OCI-LY1 (cell line): ENCODE data around the gene CCNC.

Experiments used
- H2AFZ ChIP-seq: fragments of 200-600 bp; sonication (generic), shearing (Covaris generic); 2 replicates; pipeline ENCODE4 v1.6.0; 2014; ENCODE audit warnings: antibody characterized with exemption, mild to moderate bottlenecking, low read length
- H3F3A ChIP-seq: fragments of 200-600 bp; sonication (generic), shearing (Covaris generic); 2 replicates; pipeline ENCODE4 v1.6.0; 2014; ENCODE audit warnings: mild to moderate bottlenecking, antibody characterized with exemption, low read length, moderate library complexity; ENCODE audit not compliant: insufficient read depth
- H3K27ac ChIP-seq: fragments of 200-600 bp; sonication (generic); 2 replicates; pipeline ENCODE4 v1.5.1; 2014; ENCODE audit warnings: low read length, mixed run types, mild to moderate bottlenecking, low read depth; ENCODE audit not compliant: poor library complexity, severe bottlenecking
- H3K27me3 ChIP-seq: fragments of 200-600 bp; sonication (generic); 2 replicates; pipeline ENCODE4 v1.6.0; 2014; ENCODE audit warnings: antibody characterized with exemption, mild to moderate bottlenecking, low read length, moderate library complexity; ENCODE audit not compliant: insufficient read depth
- H3K36me3 ChIP-seq: fragments of 200-600 bp; sonication (generic); 2 replicates; pipeline ENCODE4 v1.6.1; 2014; ENCODE audit warnings: mild to moderate bottlenecking, antibody characterized with exemption, low read length, moderate library complexity, mixed read lengths; ENCODE audit not compliant: insufficient read depth
- H3K4me1 ChIP-seq: fragments of 200-600 bp; sonication (generic); 2 replicates; pipeline ENCODE4 v1.5.1; 2014; ENCODE audit warnings: mild to moderate bottlenecking, low read length, moderate library complexity; ENCODE audit not compliant: insufficient read depth, severe bottlenecking
- H3K4me2 ChIP-seq: fragments of 200-600 bp; sonication (generic), shearing (Covaris generic); 2 replicates; pipeline ENCODE4 v1.6.1; 2014; ENCODE audit warnings: low read length
- H3K4me3 ChIP-seq: fragments of 200-600 bp; sonication (generic); 2 replicates; pipeline ENCODE4 v1.5.1; 2014; ENCODE audit warnings: low read length, low read depth, mild to moderate bottlenecking, mixed read lengths; ENCODE audit not compliant: poor library complexity, severe bottlenecking
- H3K79me2 ChIP-seq: fragments of 200-600 bp; shearing (Covaris generic); 2 replicates; pipeline ENCODE4 v1.6.1; 2016; ENCODE audit warnings: mixed run types, low read length, mixed read lengths; ENCODE audit not compliant: insufficient read depth
- H3K9ac ChIP-seq: fragments of 200-600 bp; sonication (generic), shearing (Covaris generic); 2 replicates; pipeline ENCODE4 v1.6.1; 2014; ENCODE audit warnings: mild to moderate bottlenecking, low read length, mixed read lengths
- H3K9me2 ChIP-seq: fragments of 200-600 bp; sonication (generic), shearing (Covaris generic); 2 replicates; pipeline ENCODE4 v1.6.1; 2014; ENCODE audit warnings: low read depth, mild to moderate bottlenecking, low read length, mixed read lengths
- H3K9me3 ChIP-seq: fragments of 200-600 bp; shearing (Covaris generic); 2 replicates; pipeline ENCODE4 v1.6.1; 2014; ENCODE audit warnings: low read length, mixed read lengths
- H4K20me1 ChIP-seq: fragments of 200-600 bp; sonication (generic), shearing (Covaris generic); 2 replicates; pipeline ENCODE4 v1.6.0; 2016; ENCODE audit warnings: mild to moderate bottlenecking, low read length; ENCODE audit not compliant: insufficient read depth
- EZH2 ChIP-seq: fragments of 200-600 bp; sonication (generic), shearing (Covaris generic); IDR thresholded peaks from 2 replicates; pipeline ENCODE4 v1.8.0; 2017; ENCODE audit warnings: borderline replicate concordance, mixed run types, mild to moderate bottlenecking, antibody characterized with exemption, low read length, moderate library complexity, mixed read lengths
- TF ChIP-seq, protein P1 (sequence below): fragments of 200-600 bp; sonication (generic), shearing (Covaris generic); IDR thresholded peaks from 2 replicates; pipeline ENCODE4 v1.5.1; 2017; ENCODE audit warnings: mild to moderate bottlenecking, antibody characterized with exemption, low read length, moderate library complexity, mixed read lengths

The CCNC gene

DNA sequence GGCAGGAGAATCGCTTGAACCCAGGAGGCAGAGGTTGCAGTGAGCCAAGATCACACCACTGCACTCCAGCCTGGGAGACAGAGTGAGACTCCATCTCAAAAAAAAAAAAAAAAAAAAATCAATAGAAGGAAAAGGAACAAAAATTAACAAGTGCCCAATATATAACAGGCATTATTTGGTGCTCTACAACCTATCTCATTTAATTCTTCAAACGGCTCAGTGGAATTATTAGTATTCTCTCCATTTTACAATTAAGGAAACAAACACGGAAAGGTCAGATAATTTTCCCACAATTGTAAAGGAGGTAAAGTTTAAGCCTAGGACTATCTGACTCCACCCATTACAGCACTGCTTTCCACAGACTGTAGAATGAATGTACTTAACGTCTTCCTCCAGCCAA is 19.8 kb downstream of the CCNC start:
- H3K27me3 ChIP-seq, result no peaks in the 10 kb centered on the region
- no peak for TF ChIP-seq EZH2
- TF ChIP-seq, protein P1, sequence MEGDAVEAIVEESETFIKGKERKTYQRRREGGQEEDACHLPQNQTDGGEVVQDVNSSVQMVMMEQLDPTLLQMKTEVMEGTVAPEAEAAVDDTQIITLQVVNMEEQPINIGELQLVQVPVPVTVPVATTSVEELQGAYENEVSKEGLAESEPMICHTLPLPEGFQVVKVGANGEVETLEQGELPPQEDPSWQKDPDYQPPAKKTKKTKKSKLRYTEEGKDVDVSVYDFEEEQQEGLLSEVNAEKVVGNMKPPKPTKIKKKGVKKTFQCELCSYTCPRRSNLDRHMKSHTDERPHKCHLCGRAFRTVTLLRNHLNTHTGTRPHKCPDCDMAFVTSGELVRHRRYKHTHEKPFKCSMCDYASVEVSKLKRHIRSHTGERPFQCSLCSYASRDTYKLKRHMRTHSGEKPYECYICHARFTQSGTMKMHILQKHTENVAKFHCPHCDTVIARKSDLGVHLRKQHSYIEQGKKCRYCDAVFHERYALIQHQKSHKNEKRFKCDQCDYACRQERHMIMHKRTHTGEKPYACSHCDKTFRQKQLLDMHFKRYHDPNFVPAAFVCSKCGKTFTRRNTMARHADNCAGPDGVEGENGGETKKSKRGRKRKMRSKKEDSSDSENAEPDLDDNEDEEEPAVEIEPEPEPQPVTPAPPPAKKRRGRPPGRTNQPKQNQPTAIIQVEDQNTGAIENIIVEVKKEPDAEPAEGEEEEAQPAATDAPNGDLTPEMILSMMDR, result no peak
- no peak overlapping the region for H3K27ac ChIP-seq
- H3K9me3 ChIP-seq, result no peaks in the 10 kb centered on the region
- no peak overlapping the region for H3K9ac ChIP-seq
- no peaks in the 10 kb centered on the region for H3K9me2 ChIP-seq
- H3K4me3 ChIP-seq, result no peak overlapping the region
- no peaks in the 10 kb centered on the region for H4K20me1 ChIP-seq
- H2AFZ ChIP-seq, result no peak overlapping the region
- H3F3A ChIP-seq, result 0 out of 2 replicates have a peak, but pooled peaks cover 1% of the 10 kb centered on the region
- no peaks in the 10 kb centered on the region for H3K79me2 ChIP-seq
- peaks cover 84% of the 10 kb centered on the region for H3K36me3 ChIP-seq
- H3K4me1 ChIP-seq, result no peaks in the 10 kb centered on the region
- no peak overlapping the region for H3K4me2 ChIP-seq

DNA sequence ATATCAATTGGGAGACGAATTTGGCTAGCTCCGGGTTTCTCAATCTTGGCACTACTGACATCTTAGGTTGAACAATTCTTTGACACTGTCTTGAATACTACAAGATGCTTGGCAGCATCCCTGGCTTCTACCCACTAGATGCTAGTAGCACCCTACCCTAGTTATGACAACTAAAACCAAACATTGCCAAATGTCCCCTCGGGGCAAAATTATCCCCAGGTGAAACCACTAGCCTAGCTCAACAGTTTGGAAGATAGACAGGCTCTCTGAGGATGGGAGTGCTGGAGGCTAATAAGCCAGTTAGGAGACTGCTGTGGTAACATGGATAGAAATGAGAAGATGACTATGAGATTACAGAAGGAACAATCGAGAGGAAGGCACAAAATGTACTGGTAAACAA is 20.9 kb downstream of the CCNC start:
- Histone ChIP-seq H3F3A (0 out of 2 replicates have a peak, but pooled peaks cover 5% of the 10 kb centered on the region), H3K4me2 (no peak overlapping the region), H3K36me3 (peaks cover 84% of the 10 kb centered on the region), H3K4me3 (no peak overlapping the region), H3K9ac (no peak overlapping the region), H3K27me3 (no peaks in the 10 kb centered on the region), H3K9me2 (no peaks in the 10 kb centered on the region), H3K27ac (no peak overlapping the region), H3K4me1 (no peaks in the 10 kb centered on the region), H4K20me1 (no peaks in the 10 kb centered on the region), H2AFZ (no peak overlapping the region), H3K79me2 (no peaks in the 10 kb centered on the region), H3K9me3 (no peaks in the 10 kb centered on the region)
- TF ChIP-seq EZH2, result no peak
- TF ChIP-seq, protein P1, result no peak

DNA sequence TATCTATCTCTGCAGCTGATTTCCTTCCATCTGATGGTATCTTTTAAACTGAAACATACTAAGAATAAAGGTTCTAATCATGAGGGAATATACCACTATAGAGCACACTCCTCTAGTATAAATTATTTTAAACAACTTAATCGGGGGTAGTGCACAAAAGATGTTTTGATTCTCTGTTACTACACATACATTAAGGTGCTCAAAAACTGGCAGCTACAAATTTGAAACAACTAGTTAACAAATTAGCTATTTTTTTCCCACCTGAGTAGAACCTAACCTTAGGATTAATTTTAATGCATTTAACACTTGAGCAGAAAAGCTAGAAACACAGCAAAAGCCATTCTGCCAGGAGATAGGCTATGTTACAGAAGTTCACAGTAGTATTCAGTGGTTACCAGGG is 23.0 kb downstream of the CCNC start:
- no peak overlapping the region for H3K9ac ChIP-seq
- H3K36me3 ChIP-seq, result peaks cover 80% of the 10 kb centered on the region
- no peak overlapping the region for H3K4me3 ChIP-seq
- TF ChIP-seq, protein P1, result no peak
- no peak for TF ChIP-seq EZH2
- no peaks in the 10 kb centered on the region for H4K20me1 ChIP-seq
- H3K79me2 ChIP-seq, result no peaks in the 10 kb centered on the region
- H3F3A ChIP-seq, result 0 out of 2 replicates have a peak, but pooled peaks cover 5% of the 10 kb centered on the region
- no peak overlapping the region for H2AFZ ChIP-seq
- no peaks in the 10 kb centered on the region for H3K27me3 ChIP-seq
- H3K4me2 ChIP-seq, result no peak overlapping the region
- H3K4me1 ChIP-seq, result no peaks in the 10 kb centered on the region
- H3K9me2 ChIP-seq, result no peaks in the 10 kb centered on the region
- H3K9me3 ChIP-seq, result no peaks in the 10 kb centered on the region
- no peak overlapping the region for H3K27ac ChIP-seq
